Gastrocnemius medialis (tissue), 4 donors: ENCODE data around the gene ADAMTSL5. TPM values are rescaled to one million over a fixed set of nuclear protein-coding genes. Genes with fewer than 3 reads are reported as not detected.

Experiments
- ATAC-seq, 2 donors: fragments of 150-250 bp; one replicate each; pipeline ENCODE4 v1.9.1; 2016
- DNase-seq, 2 donors: peaks; one replicate each; pipeline ENCODE4 v3.0.0-alpha.2; 2019
- H3K27ac ChIP-seq, 4 donors: fragments of 200-600 bp; sonication (generic); 1 replicate in 1 of 4; 2 replicates in 3 of 4; pipeline ENCODE4 v1.5.1; 2016 to 2018; ENCODE audit warnings: mild to moderate bottlenecking in 2 of 4, moderate library complexity in 1 of 4
- H3K27me3 ChIP-seq, 3 donors: fragments of 200-600 bp; sonication (generic) in 2 of 3; 1 replicate in 1 of 3; 2 replicates in 2 of 3; pipeline versions ENCODE4 v1.5.1 to v1.6.0; 2016 to 2019; ENCODE audit warnings: mild to moderate bottlenecking in 1 of 3, moderate library complexity in 1 of 3
- H3K36me3 ChIP-seq, 2 donors: fragments of 200-600 bp; sonication (generic) in 1 of 2; one replicate each; pipeline ENCODE4 v1.5.1; 2017 to 2018
- H3K4me1 ChIP-seq, 2 donors: fragments of 200-600 bp; sonication (generic) in 1 of 2; one replicate each; pipeline ENCODE4 v1.5.1; 2016 to 2017; ENCODE audit warnings: mild to moderate bottlenecking in 2 of 2
- H3K4me3 ChIP-seq, 4 donors: fragments of 200-600 bp; sonication (generic) in 3 of 4; 1 replicate in 1 of 4; 2 replicates in 3 of 4; pipeline ENCODE4 v1.5.1; 2016 to 2019; ENCODE audit warnings: mild to moderate bottlenecking in 2 of 4
- H3K9me3 ChIP-seq, 3 donors: fragments of 200-600 bp; sonication (generic) in 2 of 3; 1 replicate in 1 of 3; 2 replicates in 2 of 3; pipeline ENCODE4 v1.5.1; 2016 to 2019
- CTCF ChIP-seq, 5 experiments: fragments of 450-650 bp in 3 of 5; fragments of 200-600 bp in 2 of 5; sonication (generic) in 2 of 5; IDR thresholded peaks in 4 of 5; conservative IDR thresholded peaks in 1 of 5; 1 replicate in 4 of 5; 2 replicates in 1 of 5; pipeline ENCODE4 v1.5.1; 2016 to 2019; ENCODE audit warnings: antibody characterized with exemption in 5 of 5, mild to moderate bottlenecking in 3 of 5, moderate library complexity in 3 of 5
- POLR2A ChIP-seq, 2 donors: fragments of 450-650 bp; IDR thresholded peaks; one replicate each; pipeline ENCODE4 v1.6.1; 2017; ENCODE audit warnings: antibody characterized with exemption in 2 of 2, mild to moderate bottlenecking in 2 of 2, moderate library complexity in 2 of 2
- in situ Hi-C, 4 donors: fragments of 200-750 bp; cut with MboI; loops; one replicate each; pipeline versions ENCODE4 v1.15.0 to v1.8.0; 2017; ENCODE audit warnings: low sequenced_read_pairs in 4 of 4
- intact Hi-C: fragments of 100-400 bp; cut with DNase I; formaldehyde crosslinking; loops from one replicate; pipeline ENCODE4 v1.15.1; 2023; ENCODE audit warnings: low total_unique reads
- total RNA-seq, 4 donors: library from RNA; depleted of rRNA; stranded (reverse); fragments of >200 nt; gene quantifications; one replicate each; pipeline versions ENCODE4 v1.1.0 to v1.2.3, GENCODE V29; 2016

Gene ADAMTSL5
- total RNA-seq, 4 donors from 2014 or later, result 0.41 to 6.5 (median 3.0) TPM

DNA sequence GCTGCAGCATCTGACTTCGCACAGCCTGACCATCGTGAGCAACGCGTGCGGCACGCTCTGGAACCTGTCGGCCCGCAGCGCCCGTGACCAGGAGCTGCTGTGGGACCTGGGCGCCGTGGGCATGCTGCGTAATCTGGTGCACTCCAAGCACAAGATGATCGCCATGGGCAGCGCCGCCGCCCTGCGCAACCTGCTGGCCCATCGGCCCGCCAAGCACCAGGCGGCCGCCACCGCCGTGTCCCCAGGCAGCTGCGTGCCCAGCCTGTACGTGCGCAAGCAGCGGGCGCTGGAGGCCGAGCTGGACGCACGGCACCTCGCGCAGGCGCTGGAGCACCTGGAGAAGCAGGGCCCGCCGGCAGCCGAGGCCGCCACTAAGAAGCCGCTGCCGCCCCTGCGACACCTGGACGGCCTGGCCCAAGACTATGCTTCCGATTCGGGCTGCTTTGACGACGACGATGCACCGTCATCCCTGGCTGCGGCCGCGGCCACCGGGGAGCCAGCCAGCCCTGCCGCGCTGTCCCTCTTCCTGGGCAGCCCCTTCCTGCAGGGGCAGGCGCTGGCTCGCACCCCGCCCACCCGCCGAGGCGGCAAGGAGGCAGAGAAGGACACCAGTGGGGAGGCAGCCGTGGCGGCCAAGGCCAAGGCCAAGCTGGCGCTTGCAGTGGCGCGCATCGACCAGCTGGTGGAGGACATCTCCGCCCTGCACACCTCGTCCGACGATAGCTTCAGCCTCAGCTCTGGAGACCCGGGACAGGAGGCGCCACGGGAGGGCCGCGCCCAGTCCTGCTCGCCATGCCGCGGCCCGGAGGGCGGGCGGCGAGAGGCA, 47.4 kb downstream of the ADAMTSL5 start:
- H3K4me3 ChIP-seq, result no peak overlapping the region
- H3K36me3 ChIP-seq, result no peaks in the 10 kb centered on the region
- H3K4me1 ChIP-seq, result peaks cover 6 to 22% of the 10 kb centered on the region in 2 donors
- in situ Hi-C loops, result no loop called here
- ATAC-seq (no peak), DNase-seq (no peak)
- H3K27me3 ChIP-seq, result peaks cover 46 to 53% (median 46%) of the 10 kb centered on the region in 3 donors
- no peak overlapping the region for H3K27ac ChIP-seq
- no peaks in the 10 kb centered on the region for H3K9me3 ChIP-seq
- peak in 2 of 5 experiments; percentile 24 to 42 for TF ChIP-seq CTCF (IDR thresholded peaks at IDR 0.05 in 4 of 5, conservative IDR thresholded peaks at IDR 0.05 in 1 of 5)
- TF ChIP-seq POLR2A (IDR thresholded peaks at IDR 0.05), result no peak
- intact Hi-C loops, result no loop called here

- in situ Hi-C loops, result no loop called here
- Histone ChIP-seq H3K4me1 (no peaks in the 10 kb centered on the region), H3K27me3 (peaks cover 24 to 44% (median 32%) of the 10 kb centered on the region in 3 donors), H3K27ac (no peak overlapping the region), H3K36me3 (no peaks in the 10 kb centered on the region), H3K9me3 (no peaks in the 10 kb centered on the region), H3K4me3 (no peak overlapping the region)
- no peak for TF ChIP-seq CTCF (IDR thresholded peaks at IDR 0.05 in 4 of 5, conservative IDR thresholded peaks at IDR 0.05 in 1 of 5)
- no peak for TF ChIP-seq POLR2A (IDR thresholded peaks at IDR 0.05)
- DNase-seq (no peak), ATAC-seq (no peak)
- intact Hi-C loops, result no loop called here
These were observed 51.0 kb downstream of the ADAMTSL5 start for GRCh38 chr19:1461862-1462261.

DNA sequence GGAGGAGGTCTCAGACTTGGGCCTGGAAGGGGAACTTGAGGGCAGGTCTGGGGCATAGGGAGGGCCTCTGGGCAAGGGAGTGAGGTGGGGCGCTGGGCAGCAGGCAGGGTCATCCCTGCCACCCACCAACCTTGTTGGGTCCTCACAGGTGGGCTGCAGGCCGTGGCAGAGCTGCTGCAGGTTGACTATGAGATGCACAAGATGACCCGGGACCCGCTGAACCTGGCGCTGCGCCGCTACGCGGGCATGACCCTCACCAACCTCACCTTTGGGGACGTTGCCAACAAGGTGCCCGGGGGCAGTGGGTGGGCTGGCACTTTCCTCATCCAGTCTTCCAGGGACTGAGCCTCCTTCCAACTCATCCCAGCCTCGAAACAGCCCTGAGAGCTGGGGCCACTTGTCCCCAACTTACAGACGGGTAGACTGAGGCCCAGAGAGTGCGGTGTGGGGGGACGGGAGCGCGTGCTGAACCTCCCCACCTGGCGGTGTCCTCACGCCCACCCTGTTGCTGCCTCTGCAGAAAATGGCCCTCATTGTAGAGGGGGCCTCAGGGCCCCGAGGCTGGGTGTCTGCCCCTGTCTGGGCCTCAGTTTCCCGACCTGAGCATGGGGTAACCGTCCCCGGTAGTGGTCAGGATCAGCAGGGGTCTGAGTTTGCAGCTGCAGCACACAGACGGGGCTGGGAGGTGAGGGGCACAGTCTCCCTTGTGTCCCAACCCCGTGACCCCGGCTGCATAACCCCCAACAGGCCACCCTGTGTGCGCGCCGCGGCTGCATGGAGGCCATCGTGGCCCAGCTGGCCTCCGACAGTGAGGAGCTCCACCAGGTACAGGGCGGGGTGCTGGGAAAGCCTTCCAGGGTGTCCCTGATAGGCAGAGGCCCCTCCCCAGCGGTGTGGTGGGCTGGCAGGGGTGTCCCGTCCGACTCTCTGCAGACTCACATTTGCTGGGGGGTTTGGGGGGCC, 52.5 kb downstream of the ADAMTSL5 start:
- in situ Hi-C loops, result no loop called here
- H3K36me3 ChIP-seq, result no peaks in the 10 kb centered on the region
- DNase-seq (no peak), ATAC-seq (no peak)
- TF ChIP-seq CTCF (IDR thresholded peaks at IDR 0.05 in 4 of 5, conservative IDR thresholded peaks at IDR 0.05 in 1 of 5), result no peak
- TF ChIP-seq POLR2A (IDR thresholded peaks at IDR 0.05), result no peak
- H3K27ac ChIP-seq, result no peak overlapping the region
- peaks cover 25 to 50% (median 35%) of the 10 kb centered on the region in 3 donors for H3K27me3 ChIP-seq
- no peaks in the 10 kb centered on the region for H3K9me3 ChIP-seq
- H3K4me3 ChIP-seq, result no peak overlapping the region
- intact Hi-C loops, result no loop called here
- H3K4me1 ChIP-seq, result no peaks in the 10 kb centered on the region

- DNase-seq (no peak), ATAC-seq (no peak)
- peaks cover 33 to 53% (median 36%) of the 10 kb centered on the region in 3 donors for H3K27me3 ChIP-seq
These were observed 53.3 kb downstream of the ADAMTSL5 start for GRCh38 chr19:1459479-1459878.

More at GRCh38 chr19:1459479-1459878, 53.3 kb downstream of the ADAMTSL5 start:
- H3K36me3 ChIP-seq, result no peaks in the 10 kb centered on the region
- in situ Hi-C loops (no loop called here), intact Hi-C loops (no loop called here)
- H3K4me1 ChIP-seq, result no peaks in the 10 kb centered on the region
- no peak overlapping the region for H3K4me3 ChIP-seq
- no peaks in the 10 kb centered on the region for H3K9me3 ChIP-seq
- no peak for TF ChIP-seq POLR2A (IDR thresholded peaks at IDR 0.05)
- no peak for TF ChIP-seq CTCF (IDR thresholded peaks at IDR 0.05 in 4 of 5, conservative IDR thresholded peaks at IDR 0.05 in 1 of 5)
- H3K27ac ChIP-seq, result no peak overlapping the region
